GM21786 (cell line): ENCODE results near the gene DIPK1A.

Experiments
- ATAC-seq: cut with Tn5 transposase; IDR thresholded peaks from one replicate; pipeline ENCODE4 v1.9.1; 2021; ENCODE audit not compliant: unreplicated experiment

DIPK1A gene

GRCh38 chr1:92961131-92961895 is at the start of gene DIPK1A:
Gene DIPK1A (minus strand): TSS chr1:92961462. CDS start chr1:92961429, 33 bp downstream.
- peak; percentile 30 for ATAC-seq

GRCh38 chr1:93007941-93008577 is 46.8 kb upstream of the DIPK1A start:
- no peak for ATAC-seq

- no peak for ATAC-seq
These were observed 44.0 kb upstream of the DIPK1A start for GRCh38 chr1:93005252-93005598.

GRCh38 chr1:93004566-93005251 is 43.4 kb upstream of the DIPK1A start:
- ATAC-seq: no peak

GRCh38 chr1:93003981-93004380 is 42.7 kb upstream of the DIPK1A start:
- no peak for ATAC-seq

- no peak for ATAC-seq
These were observed 41.5 kb upstream of the DIPK1A start for GRCh38 chr1:93002781-93003180.

GRCh38 chr1:93001893-93002292 is 40.6 kb upstream of the DIPK1A start:
- ATAC-seq: no peak

GRCh38 chr1:93000751-93001175 is 39.5 kb upstream of the DIPK1A start:
- no peak for ATAC-seq

- ATAC-seq: no peak
These were observed 39.0 kb upstream of the DIPK1A start for GRCh38 chr1:93000291-93000690.

- no peak for ATAC-seq
These were observed 37.6 kb upstream of the DIPK1A start for GRCh38 chr1:92998821-92999220.

- ATAC-seq: no peak
These were observed 34.5 kb upstream of the DIPK1A start for GRCh38 chr1:92995441-92996430.

GRCh38 chr1:92994105-92994712 is 32.9 kb upstream of the DIPK1A start:
- ATAC-seq: peak; percentile 81

- ATAC-seq: no peak
These were observed 32.3 kb upstream of the DIPK1A start for GRCh38 chr1:92993581-92993980.

GRCh38 chr1:92992877-92993276 is 31.6 kb upstream of the DIPK1A start:
- ATAC-seq: no peak

GRCh38 chr1:92992054-92992453 is 30.8 kb upstream of the DIPK1A start:
- ATAC-seq: no peak

- ATAC-seq: no peak
These were observed 29.6 kb upstream of the DIPK1A start for GRCh38 chr1:92990828-92991227.

- no peak for ATAC-seq
These were observed 28.8 kb upstream of the DIPK1A start for GRCh38 chr1:92989936-92990583.

GRCh38 chr1:92989253-92989652 is 28.0 kb upstream of the DIPK1A start:
- no peak for ATAC-seq

GRCh38 chr1:92987462-92987861 is 26.2 kb upstream of the DIPK1A start:
- no peak for ATAC-seq

- no peak for ATAC-seq
These were observed 23.8 kb upstream of the DIPK1A start for GRCh38 chr1:92985101-92985500.
